ENCODE data around the gene FOLR1.

FOLR1 gene

DNA sequence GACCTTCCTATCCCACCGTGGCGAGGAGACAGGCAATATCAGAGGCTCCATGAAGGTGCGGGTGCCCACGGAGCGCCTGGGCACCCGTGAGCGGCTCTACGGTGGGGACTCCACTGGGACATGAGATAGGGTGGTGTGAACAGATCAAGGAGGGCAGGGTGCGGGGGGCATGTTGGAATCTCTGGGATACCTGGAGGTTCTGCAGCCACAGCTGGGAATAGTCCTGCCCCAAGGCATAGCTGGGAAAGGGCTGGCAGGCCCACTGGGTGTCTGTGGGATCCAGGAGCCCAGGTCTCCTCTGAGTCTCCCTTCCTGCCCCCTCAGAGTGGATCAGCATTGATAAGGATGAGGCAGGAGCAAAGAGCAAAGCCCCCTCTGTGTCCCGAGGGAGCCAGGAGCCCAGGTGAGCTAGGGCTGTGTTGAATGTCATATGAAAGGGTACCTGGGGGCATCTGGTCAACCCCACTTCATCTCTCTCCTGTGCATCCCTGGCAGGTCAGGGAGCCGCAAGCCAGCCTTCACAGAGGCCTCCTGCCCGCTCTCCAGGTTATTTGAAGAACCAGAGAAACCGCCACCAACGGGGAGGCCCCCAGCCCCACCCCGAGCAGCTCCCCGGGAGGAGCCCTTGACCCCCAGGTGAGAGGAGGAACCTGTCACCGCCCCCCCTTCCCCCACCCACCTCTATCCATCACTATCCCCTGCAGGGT lies 43.6 kb downstream of the FOLR1 start:
- peak; percentile 1 for DNase-seq (ENCODE audit: low spot score)

DNA sequence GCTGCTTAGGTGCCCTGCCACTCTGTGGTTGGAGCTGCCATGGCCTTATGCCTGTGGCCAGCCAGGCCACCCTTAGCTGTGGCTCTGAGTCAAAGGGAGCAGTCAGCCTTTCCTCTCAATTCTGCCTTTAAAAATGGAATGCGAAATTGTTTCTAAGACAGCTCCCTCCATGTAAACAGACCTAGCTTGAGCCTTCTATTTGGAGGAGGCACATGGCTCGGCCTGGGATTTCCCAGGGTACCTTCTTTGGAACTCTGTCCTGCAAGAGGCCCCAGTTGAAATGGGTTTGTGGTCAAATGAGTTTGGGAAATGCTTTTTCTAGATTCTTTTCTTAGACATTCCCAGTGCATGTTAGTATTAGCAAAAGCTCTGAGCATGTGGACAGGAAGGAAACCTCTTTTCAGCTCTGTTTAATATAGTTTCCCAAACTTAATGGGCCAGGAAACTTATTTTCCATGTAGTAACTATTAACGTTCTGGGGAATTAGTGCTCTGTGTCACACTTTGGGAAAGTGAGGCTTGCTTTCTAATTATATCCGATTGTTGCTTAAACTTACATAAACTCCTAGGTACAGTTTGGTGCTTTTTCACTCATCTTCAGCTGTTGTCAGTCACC lies 44.2 kb downstream of the FOLR1 start:
- no peak for DNase-seq (ENCODE audit: low spot score)

DNA sequence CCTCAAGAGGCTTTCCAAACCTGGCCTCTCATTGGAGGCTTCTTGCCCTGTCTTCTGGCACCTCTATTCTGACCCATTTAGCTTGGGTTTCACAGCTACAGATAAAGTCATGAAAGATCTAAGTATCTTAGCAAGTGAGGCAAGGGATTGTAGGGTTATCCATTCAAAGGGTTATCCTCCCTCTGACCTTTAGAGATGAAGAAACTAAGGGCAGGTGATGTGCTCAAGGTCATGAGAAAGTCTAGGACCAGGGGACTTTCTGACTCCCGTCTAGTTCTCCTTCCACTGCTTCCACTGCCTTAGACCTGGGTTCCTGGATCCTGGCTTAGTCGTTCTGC lies 44.8 kb downstream of the FOLR1 start:
- no peak for DNase-seq (ENCODE audit: low spot score)

DNA sequence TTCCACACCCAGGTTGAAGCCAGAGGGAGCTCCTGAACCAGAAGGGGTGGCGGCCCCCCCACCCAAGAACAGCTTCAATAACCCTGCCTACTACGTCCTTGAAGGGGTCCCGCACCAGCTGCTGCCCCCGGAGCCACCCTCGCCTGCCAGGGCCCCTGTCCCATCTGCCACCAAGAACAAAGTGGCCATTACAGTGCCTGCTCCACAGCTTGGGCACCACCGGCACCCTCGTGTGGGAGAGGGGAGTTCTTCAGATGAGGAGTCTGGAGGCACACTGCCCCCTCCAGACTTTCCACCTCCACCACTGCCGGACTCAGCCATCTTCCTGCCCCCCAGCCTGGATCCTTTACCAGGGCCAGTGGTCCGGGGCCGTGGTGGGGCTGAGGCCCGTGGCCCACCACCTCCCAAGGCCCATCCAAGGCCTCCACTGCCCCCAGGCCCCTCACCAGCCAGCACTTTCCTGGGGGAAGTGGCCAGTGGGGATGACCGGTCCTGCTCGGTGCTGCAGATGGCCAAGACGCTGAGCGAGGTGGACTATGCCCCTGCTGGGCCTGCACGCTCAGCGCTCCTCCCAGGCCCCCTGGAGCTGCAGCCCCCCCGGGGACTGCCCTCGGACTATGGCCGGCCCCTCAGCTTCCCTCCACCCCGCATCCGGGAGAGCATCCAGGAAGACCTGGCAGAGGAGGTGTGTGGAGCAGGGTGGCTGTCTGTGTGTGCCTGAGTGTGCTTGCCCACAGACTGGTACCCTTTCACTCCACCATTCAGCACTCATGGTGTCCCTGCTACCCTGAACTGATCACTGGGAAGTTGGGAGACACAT lies 45.4 kb downstream of the FOLR1 start:
- DNase-seq (ENCODE audit: low spot score): no peak

DNA sequence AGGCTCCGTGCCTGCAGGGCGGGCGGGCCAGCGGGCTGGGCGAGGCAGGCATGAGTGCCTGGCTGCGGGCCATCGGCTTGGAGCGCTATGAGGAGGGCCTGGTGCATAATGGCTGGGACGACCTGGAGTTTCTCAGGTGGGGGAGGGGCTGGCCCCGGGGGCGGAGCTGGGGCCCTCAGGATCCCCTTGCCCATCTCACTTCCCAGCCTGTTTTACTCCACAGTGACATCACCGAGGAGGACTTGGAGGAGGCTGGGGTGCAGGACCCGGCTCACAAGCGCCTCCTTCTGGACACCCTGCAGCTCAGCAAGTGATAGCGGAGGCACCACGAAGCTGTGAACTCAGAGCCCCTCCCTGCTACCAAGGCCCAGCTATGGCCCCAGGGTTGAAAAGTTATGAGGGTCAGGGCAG lies 46.1 kb downstream of the FOLR1 start:
- peak; percentile 92 for DNase-seq (ENCODE audit: low spot score)

DNA sequence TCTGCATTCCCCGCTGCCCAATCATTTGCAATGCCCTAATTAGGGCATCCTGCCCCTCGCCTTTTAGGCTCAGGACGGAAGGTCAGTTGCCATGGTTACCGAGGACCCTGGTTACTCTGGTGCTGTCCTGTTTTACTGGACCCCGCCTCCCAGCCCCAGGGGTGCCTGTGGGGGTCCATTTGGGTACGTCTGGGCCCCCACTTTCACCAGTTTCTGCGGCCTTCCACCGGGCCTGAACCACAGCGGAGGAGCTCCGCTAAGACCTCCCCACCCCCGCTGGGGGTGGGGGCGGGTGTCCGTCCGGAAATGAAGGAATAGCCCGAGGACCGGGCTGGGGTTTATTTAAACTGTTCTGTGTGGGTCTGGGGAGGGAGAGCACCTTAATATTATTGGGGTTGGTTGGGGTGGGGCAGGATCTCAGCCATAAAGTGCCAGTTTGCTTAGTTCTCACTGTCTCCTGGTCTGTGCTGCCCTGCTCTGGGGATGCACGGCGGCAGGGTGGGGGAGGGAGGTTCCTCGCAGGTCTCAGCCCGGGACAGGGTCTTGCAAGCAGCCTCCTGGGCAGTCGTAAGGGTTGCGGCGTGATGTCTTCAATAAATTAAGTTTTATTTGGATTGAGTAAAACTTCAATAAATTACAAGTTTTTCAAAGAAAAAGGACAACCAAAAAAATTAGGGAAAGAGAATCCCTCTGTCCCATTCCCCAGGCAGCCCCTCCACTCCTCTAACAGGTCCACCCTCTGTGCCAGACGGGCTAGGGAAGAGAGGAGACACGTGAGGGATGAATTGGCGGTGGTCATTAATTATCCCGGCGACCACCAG lies 46.8 kb downstream of the FOLR1 start:
- DNase-seq (ENCODE audit: low spot score): no peak

DNA sequence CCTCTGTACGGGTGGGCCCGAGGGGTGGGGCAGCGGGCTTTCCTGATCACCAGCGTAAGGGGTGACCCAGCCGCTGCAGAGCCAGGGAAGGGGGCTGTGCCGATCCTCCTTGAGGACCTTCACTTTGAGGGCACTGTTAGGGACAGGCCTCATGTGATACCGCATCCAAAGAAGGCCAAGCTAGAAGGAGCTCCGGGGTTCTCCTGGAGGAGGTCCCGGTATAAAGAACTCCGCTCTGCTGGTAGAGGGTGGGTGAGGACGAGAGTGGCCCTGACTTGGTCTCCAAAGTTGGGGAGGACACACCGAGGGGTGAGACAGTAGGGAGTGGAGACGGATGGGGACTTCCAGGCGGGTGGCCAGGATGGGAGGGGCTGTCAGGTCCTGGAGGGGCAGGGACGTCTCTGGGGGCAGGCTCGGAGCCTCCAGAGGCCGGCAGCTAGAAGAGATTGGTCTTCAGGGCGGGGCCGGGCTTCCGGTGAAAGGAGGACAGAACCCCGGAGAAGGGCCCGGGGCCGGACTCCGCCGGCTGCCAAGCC lies 47.4 kb downstream of the FOLR1 start:
- DNase-seq (ENCODE audit: low spot score): no peak

DNA sequence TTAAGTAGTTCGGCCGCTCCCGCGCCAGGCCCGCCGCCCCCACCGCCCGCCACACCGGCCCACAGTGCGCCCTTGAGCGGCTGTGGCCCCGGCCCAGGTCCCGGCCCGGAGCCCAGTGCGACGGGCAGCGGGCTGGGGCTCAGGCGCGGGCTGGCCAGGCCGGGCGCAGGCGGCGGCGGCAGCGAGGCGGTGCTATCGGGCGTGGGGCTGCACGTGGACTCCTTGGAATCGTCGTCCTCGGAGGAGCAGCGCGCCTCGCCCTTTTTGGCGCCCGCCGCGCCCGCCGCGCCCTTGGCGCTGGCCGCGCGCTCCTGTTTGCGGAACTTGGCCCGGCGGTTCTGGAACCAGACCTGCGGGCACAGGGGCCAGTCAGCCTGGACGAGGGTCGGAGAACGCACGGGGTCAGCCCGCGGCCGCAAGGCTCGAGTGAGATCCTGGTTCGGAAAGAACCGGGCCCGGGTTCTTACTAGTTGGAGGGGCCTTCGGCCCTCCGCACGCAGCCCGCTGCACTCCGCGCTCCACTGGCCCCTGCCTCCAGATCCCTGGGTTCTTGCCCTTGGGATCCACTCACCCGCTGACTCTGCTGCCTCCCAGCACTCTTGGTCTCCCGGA lies 48.0 kb downstream of the FOLR1 start:
- no peak for DNase-seq (ENCODE audit: low spot score)

DNA sequence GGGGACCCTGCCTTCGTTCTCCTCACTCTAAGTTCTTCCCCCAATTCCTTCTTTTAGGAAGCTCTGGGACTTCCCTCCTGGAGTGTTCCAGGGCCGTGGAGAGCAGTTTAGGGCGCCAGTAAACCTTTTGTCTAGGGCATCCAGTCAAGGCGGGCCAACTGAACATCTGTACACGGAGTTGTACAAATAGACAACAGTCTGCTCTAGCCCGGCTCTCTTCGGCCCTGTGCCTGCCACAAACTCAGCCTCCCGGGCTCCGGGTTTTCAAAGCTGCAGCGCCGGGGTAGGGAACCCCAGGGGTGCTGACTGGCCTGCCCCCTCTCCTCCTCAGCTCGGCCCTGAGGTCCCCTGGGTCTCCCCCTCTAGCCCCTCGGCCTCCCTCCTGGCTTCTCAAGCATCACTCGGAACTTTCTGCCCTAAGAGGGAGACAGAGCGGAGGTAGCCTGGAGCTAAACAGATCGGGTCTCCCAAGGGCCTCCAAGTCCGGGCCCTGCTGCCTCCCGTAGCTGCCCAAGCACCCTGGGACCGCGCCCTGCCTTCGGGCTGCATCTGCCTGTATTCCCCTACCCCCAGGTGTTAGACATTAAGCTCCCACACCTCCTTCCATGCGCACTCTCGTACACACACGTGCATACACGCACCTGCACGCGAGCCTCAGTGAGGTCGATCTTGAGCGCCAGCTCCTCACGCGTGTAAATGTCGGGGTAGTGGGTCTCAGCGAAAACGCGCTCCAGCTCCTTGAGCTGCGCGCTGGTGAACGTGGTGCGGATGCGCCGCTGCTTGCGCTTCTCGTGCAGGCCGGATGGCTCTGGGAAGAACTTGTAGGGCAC lies 48.7 kb downstream of the FOLR1 start:
- DNase-seq (ENCODE audit: low spot score): no peak

DNA sequence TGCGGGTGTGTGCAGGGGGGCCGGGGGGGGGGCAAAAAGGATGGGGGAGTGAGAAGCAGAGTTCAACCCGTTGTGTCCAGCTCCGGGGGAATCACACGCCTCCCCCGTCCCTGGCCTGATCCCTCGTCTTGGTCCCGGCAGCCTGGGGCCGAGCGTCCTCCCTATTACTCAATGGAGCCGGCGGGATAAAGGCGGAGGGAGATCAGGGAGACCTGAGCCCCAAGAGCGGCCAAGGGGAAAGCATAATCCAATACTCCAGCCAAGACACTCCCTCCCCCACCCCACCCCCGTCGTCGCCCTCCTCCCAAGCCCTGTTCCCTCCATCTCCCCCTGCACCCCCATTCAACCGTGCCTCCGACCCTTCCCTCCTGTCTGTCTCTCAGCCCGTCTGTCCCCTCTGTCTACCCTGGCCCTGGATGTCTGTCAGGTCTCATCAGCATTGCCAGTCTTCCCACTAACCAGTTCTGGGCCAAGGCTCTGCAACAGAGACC lies 49.4 kb downstream of the FOLR1 start:
- no peak for DNase-seq (ENCODE audit: low spot score)

DNA sequence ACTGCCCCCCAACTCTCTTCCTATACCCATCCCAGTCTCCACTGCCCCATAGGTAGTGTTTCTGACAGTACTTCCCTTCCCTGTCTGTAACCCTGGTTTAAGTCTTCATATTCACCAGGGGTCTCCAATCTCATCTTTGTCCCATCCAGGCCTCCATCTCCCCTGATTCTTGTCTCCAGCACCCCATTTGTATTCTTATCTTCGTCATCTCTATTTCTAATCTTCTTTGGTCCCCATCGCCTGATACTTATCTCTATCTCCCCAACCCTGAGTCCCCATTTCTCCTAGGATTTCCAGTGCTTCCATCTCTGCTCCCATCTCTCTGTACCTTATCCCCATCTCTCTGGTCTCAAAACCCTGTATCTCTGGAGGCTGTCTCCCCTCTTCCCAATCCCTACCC lies 50.2 kb downstream of the FOLR1 start:
- no peak for DNase-seq (ENCODE audit: low spot score)

DNA sequence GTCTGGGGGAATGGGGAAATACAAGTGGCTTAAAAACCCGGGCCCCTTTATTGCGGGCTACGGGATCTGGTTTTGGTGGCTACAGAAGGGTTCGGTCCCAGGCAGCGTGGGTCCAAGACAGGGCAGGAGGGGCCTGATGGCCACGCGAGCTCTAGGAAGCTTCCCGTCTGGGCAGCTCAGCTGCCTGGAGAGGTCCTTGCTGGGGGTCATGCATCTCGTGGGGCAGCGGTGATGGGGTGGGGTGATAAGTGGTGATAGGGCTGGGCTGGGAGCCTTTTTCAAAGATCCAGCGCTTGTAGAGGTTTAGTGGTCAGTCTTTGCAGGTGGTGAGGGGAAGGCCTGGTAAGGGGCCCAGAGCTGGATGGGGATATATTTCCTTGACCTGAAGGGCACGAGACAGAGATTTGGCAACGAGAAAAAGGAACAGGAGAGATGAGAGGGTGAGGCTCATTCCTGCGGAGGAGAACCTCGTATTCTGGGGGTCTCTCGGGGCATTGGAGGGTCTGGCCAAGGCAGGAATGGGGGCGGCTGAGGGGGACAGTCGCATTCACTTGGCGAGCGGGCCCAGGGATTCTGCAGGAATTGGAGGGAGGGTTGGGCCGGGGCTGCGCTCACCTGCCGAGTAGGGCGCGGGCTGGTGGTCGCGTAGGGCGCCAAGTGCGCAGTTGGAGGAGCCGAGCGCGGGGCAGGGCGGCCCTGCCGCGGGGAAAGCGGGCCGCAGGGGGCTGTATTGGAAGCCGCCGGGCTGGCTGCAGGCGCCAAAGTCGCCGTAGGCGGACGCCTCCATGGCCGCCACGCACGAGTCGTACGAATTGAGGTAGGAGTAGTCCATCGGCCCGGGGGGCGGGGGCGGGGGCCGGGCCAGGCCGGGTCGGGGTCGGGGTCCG lies 51.5 kb downstream of the FOLR1 start:
- DNase-seq (ENCODE audit: low spot score): no peak

DNA sequence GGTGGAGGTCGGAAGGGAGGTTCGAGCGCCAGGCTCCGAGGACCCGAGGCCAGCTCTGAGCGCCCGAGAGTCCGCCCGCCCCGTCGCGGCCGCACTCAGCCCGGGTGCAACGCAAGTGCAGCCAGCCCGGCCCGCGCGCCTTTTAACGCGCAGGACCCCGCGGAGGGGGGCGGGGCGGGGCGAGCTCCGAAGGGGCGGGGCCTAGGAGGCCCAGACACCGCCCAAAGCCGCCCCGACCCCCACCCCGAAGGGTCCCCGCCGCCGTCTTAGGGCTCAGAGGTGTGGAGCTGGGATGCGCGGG lies 52.1 kb downstream of the FOLR1 start, which contains the start of gene PHOX2A:
TSS of gene PHOX2A (minus strand) at position 117 of the 301 bp plus-strand sequence. CDS start 172 bp downstream, outside the sequence.
- DNase-seq (ENCODE audit: low spot score): no peak

DNA sequence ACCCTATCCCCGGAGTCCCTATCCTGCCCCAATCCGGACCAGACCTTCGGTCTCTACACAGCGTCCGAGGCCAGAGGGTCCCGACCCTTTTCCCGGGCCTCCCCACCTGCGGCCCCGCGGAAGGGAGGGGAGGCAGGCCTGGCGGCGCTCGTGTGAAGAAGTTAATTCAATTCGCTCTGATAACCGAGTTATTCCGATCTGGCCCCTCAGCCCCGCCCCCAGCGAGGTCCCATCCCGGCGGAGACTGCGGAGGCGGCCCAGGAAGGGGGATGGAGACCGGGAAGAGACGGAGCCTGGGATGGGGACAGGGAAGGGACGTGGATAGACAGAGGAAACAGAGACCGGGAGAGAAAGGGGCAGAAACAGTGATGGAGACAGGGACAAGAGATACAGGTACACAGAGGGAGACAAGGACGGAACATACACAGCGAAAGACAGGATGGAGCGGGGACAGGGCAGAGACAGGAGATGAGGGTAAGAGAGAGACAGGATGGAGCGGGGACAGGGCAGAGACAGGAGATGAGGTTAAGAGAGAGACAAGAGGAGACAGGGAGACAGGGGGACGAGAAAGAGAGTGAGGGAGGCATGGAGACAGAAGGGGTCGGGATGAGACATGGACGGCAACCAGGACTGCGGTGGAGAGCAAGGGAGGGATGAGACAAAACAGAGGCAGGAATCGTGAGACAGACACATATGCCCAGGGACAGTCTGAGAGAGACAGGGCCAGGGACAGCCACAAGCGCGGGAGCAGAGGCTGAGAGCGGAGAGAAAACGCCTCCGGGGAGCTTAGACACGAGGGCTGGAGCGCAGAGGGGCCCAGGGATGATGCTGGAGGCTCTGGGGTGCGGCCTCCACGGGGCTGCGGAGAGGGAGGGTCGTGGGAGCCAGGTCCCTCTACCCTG lies 52.7 kb downstream of the FOLR1 start:
- DNase-seq (ENCODE audit: low spot score): no peak

DNA sequence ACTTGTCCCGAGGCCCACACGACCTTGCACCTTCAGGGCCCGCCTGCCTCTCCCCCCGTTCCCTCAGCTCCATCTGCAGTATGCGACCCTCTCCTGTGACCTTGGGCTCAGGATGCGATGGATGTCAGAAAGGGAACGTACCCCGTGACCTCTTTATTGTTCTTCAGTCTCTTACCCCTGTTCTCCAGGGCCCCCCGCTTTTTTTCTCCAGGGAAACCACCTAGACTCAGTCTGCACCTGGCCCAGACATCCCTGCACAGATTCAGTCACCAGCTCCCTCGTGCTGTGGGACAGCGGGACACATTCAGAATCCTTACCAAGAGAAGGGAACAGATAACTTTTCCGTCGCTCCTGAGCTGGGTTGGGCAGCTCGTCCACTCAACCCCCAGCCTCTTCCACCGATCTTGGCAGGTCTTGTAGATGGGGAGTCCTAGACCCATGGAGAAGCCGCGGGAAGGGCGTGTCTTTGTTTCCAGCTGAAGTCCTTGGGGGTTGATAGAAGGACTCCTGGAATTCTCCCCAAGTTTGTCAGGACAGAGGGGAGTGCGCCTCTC lies 53.4 kb downstream of the FOLR1 start:
- no peak for DNase-seq (ENCODE audit: low spot score)

Data from HuH-7 (cell line).